ENCODE results near the gene CD320.
"Not testable (repeated sequence)": the region's sequence is repeated elsewhere in the genome, so short reads cannot be mapped to it uniquely, and the experiment has no call there.

Gene CD320

GRCh38 chr19:8332976-8333766 is 25.0 kb upstream of the CD320 start:
- DNase-seq, result no peak

GRCh38 chr19:8331263-8331845 is 23.2 kb upstream of the CD320 start:
- DNase-seq, result no peak

GRCh38 chr19:8329996-8330395 is 21.8 kb upstream of the CD320 start:
- no peak for DNase-seq

GRCh38 chr19:8325454-8325853 is 17.3 kb upstream of the CD320 start:
- no peak for DNase-seq

GRCh38 chr19:8324186-8325050 is 16.3 kb upstream of the CD320 start:
- no peak for DNase-seq

- no peak for DNase-seq
Measured at GRCh38 chr19:8323781-8324185, 15.6 kb upstream of the CD320 start.

GRCh38 chr19:8322638-8322997 is 14.5 kb upstream of the CD320 start:
- DNase-seq, result no peak

GRCh38 chr19:8321986-8322637 is 14.0 kb upstream of the CD320 start:
- no peak for DNase-seq

GRCh38 chr19:8321067-8321985 is 13.2 kb upstream of the CD320 start, which contains the start of the genes NDUFA7 and RPS28:
TSS of gene NDUFA7 (minus strand) at chr19:8321375. CDS start at chr19:8321358, 17 bp downstream.
TSS of gene RPS28 (plus strand) at chr19:8321496. CDS start at chr19:8321531, 35 bp downstream.
- DNase-seq, result peak; percentile 95 to 96

- no peak for DNase-seq
Measured at GRCh38 chr19:8320564-8321066, 12.5 kb upstream of the CD320 start.

- no peak for DNase-seq
Measured at GRCh38 chr19:8319807-8320520, 11.8 kb upstream of the CD320 start.

- not testable (repeated sequence) for DNase-seq
Measured at GRCh38 chr19:8318835-8319234, 10.7 kb upstream of the CD320 start.

- no peak for DNase-seq
Measured at GRCh38 chr19:8316351-8317125, 8.4 kb upstream of the CD320 start.

- DNase-seq, result not testable (repeated sequence)
Measured at GRCh38 chr19:8314981-8315640, 7.0 kb upstream of the CD320 start.

- no peak for DNase-seq
Measured at GRCh38 chr19:8311461-8312260, 3.5 kb upstream of the CD320 start.

- no peak for DNase-seq
Measured at GRCh38 chr19:8310342-8311055, 2.3 kb upstream of the CD320 start.

GRCh38 chr19:8308891-8309291 is 733 bp upstream of the CD320 start:
- DNase-seq, result no peak

GRCh38 chr19:8307400-8307964 is 676 bp downstream of the CD320 start:
- no peak for DNase-seq

All from stimulated activated CD4-positive, alpha-beta T cell treated with anti-CD3 and anti-CD28 coated beads, Interleukin-4, amount 100 ng/mL, for 4 hours (primary cell).